GM18520 (cell line): ENCODE data around the gene EMC10.

Source experiments
- ATAC-seq: cut with Tn5 transposase; IDR thresholded peaks from one replicate; pipeline ENCODE4 v1.9.1; 2021; ENCODE audit not compliant: unreplicated experiment

EMC10 gene

DNA sequence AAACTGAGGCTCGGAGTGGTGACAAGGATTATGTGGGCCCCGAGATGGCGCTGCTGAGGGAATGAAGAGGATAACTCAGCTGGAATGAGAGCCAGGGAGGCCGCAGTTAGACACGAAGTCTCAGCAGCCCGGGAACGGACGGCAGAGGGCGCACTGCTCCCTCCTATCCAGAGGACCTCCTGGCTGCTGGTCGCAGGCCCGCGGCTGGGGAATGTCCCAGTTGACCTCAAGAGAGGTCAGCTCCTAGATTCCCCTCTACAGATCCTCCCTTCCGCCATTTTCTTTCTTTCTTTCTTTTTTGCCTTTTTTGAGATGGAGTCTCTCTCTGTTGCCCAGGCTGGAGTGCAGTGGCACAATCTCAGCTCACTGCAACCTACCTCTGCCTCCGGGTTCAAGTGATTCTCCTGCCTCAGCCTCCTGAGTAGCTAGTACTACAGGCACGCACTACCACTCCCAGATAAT, 61.5 kb downstream of the EMC10 start:
- ATAC-seq = no peak
